Ureter (tissue), 1 donor: ENCODE measurements around the gene ZBTB14. TPM values are rescaled to one million over a fixed set of nuclear protein-coding genes. Genes with fewer than 3 reads are reported as not detected.

ENCODE experiments used
- DNase-seq: peaks from one replicate; pipeline ENCODE4 v3.0.0-alpha.2; 2020; ENCODE audit warnings: low spot score
- total RNA-seq: library from RNA; stranded (reverse); gene quantifications from one replicate; pipeline ENCODE4 v1.2.4, GENCODE V29; 2023
- donor health status: DM: yes; HTN: yes; CAD: no.

The ZBTB14 gene, protein sequence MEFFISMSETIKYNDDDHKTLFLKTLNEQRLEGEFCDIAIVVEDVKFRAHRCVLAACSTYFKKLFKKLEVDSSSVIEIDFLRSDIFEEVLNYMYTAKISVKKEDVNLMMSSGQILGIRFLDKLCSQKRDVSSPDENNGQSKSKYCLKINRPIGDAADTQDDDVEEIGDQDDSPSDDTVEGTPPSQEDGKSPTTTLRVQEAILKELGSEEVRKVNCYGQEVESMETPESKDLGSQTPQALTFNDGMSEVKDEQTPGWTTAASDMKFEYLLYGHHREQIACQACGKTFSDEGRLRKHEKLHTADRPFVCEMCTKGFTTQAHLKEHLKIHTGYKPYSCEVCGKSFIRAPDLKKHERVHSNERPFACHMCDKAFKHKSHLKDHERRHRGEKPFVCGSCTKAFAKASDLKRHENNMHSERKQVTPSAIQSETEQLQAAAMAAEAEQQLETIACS
- 17.2 TPM for total RNA-seq

DNA sequence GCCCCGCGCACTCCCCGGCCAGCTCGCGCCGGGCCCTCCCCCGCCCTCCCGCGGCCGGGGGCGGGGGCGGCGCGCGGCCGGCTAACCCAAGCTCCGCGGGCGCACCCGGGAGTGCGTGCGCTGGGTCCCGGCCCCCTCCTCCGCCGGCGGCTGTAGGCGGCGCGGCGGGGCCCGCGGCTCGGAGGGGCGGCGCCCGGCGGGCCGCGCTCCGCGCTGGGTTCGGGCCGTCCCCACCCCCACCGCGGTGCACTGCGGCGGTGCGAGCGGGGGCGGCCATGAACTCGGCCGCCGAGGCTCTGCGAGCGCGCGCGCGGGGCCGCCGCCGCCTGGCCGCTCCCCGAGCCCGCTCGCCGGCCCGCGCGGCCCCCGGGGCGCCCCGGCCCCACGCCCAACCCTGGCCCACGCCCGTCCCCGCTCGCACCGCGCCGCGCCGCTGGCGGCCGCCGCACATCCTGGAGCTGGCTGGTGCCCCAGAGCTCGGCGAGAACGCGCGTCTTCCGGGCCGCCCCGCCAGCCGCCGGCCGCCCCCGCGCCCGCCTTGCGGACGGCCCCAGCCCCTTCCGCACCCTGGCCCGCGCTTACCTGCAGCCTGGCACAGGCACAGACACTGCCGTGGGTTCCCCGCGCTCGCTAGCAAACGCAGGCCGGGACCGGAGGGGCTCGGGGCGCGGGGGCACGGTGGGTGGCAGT is at the start of gene ZBTB14:
Gene ZBTB14 (minus strand): TSS at position 496 of the 690 bp plus-strand sequence. CDS start 2,480 bp downstream, outside the sequence.
- peak; percentile 55 for DNase-seq

DNA sequence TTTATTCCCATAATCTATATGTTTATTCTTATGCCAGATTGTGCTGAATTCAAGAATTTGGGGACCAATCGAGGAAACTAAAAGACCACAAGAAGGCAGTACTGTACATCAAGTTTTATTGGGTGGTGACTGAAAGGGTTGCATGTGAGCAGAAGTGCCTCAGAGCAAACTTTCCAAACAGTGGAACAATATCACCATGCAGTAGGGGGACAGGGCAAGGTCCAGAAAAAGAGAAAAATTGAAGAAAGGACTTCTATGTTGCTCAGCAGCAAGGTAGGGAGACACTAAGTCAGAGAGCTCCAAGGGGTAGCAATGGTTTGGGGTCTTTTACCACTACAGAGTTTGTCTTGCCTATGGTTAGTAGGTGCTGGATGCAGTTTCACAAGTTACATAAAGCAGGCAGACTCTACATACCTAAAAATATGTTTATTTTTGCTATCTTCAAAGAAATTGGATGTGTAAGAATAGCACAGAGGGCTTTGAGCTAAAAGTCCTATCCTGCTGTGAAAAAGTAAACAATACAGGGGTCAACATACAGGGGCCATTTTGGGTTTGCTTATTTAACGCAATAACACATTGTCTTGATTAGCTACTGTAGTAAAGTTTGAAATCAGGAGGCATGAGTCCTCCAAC is 43.8 kb upstream of the ZBTB14 start:
- no peak for DNase-seq

DNA sequence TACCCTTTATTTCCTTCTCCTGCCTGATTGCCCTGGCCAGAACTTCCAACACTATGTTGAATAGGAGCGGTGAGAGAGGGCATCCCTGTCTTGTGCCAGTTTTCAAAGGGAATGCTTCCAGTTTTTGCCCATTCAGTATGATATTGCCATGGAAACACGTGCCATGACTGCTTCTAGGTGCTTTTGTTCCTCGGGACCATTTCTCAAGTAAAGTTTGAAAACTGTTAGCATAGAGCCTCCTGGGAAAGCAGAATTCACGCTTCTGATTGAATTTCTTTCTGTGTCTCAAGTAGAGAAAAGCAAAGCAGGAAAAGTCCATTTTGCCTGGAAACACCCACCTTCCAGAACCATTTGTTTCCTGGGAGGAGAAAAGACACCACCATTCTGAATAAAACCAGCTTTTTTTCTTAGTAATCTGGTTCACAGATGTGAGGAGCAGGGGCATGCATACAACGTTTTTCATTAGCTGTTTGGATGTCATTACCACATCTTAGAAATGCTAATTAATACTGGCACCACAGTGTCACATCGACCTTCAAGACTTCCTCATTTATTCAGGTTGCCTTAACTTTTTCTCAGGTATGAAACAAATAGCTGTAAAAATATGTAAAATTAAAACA is 39.0 kb upstream of the ZBTB14 start:
- no peak for DNase-seq

DNA sequence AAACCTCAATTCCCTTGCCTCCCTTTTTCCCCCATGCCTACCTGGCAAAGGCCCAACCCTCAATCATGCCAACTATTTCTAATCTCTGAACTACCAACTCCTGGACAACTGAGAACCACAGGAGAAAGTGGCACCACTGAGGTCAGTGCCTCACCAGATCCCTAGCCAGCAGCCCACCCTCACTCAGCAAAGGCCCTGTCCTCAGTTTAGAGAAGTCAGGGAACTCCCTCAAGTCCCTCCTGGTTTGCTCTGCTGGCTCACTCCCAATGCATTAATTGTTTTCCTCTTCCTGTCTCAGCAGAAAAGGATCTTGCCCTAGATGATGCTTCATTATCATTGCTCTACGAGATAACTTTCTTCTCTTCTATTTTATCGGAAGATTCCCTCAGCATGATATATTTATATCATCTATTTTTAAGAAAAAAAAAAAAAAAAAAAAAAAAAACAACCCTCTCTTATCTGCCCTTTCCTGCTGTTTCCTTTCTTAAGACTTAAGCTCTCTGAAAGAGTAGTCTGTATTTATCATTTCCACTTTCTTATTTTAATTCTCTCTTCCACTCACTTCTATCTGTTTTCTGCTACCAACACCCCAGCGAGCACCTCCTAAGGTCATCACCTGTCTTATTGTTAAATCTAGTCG is 22.7 kb upstream of the ZBTB14 start:
- no peak for DNase-seq

DNA sequence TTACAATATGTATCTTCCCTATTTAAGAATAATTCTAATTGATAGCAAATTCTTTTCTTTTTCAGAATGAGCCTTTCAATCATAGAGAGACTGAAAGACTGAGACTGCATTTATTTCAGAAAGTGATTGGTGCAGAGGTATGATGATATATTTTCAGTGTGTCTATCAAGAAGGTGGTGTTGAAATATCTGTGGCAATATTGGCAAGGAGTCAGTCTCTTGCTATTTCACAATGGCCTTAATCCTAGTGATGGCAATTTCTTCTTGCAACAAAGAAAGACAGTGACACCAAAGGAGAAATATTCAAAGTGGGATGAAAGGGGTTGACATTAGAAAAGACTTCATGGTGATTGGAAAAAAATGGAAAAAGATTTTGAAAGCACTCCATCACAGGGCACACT is 21.7 kb upstream of the ZBTB14 start:
- DNase-seq = no peak

DNA sequence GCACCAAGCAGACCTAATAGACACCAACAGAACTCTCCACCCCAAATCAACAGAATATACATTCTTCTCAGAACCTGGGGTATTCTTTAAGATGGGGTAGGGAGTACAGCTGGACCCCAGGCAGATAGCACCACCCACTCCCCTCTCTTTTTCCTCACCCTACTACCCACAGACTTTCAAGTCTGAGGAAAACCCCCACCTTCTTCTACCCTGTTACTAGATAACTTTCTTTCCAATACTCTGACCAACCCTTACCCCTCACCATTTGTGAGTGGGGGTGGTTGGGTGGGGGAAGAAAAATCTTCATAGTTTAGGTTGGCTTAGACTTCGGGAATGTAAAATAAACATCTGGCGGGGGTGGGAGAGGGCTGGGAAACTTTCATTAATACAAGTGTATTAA is 20.3 kb upstream of the ZBTB14 start:
- DNase-seq = no peak

DNA sequence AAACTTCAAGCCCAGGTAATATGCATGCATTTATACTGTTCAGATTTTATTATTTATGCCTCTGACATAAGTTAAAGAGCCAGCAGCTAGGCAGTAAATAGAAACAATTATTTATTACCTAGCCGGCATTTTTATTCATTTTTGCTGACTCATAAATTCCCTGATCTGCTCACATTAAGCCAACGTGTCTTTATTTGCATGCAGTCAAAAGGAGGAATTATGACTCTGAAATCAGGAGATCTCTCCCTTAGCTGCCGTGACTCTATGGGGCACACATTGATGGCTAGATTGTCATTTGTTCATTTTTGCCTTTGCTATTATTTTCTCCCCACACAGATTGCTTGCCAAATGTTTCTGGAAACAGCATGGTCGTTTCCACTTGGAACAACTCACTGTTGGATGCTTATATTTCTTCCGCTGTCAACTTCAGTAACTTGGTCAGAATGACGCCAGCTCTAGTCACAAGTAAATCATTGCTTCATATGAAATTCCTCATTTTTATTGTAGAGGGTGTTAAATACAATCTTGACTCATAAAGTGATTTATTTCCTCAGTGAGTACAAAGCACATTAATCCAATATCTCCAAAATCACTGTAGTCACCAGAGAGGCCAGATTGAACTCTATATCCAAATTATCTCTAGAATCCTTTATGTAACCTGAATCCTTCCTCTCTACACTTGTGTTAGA is 15.9 kb upstream of the ZBTB14 start:
- no peak for DNase-seq

DNA sequence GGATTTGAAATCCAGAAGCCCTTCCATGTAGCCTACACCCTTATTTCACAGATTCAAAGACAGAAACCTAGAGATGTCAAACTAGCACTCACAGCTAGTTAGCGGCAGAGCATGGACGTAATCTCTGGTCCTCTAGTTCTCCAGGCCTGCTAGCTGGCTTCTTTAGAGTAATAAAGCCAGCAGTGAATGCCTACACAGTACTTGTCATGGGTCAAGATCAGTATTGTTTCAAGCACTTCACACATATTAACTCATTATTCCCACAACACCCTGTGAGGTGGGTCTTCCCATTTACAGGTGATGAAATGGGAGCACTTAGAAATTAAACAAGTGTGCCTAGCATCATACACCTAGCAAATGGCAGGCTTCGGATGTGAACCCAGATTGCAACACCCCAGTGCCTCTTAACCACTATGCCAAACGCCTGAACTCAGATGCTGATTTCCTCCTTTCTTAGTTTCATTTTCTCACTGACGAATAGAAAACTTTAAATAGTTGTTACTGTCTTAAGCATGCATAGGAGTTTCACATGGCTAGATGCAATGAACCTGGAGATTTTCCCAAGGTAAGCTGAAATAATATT is 14.5 kb upstream of the ZBTB14 start:
- DNase-seq = no peak

DNA sequence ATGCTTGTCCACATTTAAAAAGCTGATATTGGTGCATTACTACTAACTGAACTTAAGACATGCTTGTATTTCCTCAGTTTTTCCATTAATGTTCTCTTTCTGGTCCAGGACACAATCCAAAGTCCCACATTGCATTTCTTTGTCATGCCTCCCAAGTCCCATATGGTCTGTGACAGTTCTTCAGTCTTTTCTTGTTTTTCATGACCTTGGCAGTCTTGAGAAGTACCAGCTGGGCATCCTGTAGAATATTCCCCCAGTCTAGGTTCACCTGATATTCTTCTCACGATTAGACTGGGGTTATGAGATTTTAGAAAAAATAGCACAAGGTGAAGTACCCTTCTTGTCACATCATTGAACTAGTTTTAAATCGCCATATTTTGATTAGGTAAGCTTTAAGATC is 10.3 kb upstream of the ZBTB14 start:
- DNase-seq = no peak

DNA sequence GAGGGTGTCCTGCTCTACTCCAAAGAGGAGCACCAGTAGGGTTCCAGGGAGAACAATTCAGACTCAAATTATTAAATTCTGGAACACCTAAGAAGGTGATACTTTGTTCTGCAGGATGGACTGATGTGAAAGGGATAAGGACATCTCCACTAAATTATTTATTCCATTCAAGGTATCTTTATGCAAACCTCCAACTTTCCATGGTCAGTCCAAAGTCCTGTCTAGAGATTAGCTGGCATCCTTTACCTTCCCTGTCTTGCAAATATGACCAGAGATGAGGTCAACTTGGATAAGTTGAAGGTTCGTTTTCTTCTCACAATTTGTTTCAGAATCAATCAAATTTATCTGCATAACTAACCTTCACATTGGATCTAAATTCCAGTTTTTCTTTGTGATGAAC is 8.7 kb upstream of the ZBTB14 start:
- no peak for DNase-seq

DNA sequence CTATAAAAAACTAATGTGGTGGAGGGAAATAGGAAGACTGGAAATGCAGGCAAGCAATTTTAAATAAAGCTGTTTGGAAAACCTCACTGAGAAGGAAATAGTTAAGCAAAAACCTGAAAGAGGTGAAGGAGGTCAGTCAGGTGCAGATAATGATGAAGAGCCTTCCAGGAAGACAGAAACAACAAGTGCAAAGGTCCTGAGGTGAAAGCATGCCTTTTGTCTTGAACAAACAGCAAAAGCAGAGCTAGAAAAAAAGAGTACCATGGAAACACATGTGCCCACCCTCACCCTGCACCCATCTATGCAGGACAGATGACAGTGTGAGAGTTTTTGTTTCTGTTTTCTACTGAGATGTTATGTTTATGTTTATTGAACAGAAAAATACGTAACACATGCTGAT is 8.1 kb upstream of the ZBTB14 start:
- no peak for DNase-seq

DNA sequence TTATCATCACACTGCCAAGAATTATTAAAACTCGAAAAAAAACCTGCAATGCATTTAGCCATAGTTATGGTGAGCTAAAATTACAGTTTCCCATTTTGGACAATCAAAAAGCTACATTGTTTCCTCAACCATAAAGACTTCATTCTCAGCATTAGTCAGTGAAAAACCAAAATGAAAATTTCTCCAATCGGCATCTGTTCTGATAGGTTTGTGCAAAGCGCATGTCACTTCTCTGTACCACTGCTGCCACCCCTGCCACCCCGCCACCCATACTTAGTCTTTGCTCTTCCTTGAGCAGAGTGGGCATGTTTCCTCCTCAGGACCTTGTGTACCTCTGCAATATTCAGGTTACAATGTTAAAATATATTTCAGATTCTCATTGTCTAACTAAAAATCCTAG is 7.1 kb upstream of the ZBTB14 start:
- no peak for DNase-seq

DNA sequence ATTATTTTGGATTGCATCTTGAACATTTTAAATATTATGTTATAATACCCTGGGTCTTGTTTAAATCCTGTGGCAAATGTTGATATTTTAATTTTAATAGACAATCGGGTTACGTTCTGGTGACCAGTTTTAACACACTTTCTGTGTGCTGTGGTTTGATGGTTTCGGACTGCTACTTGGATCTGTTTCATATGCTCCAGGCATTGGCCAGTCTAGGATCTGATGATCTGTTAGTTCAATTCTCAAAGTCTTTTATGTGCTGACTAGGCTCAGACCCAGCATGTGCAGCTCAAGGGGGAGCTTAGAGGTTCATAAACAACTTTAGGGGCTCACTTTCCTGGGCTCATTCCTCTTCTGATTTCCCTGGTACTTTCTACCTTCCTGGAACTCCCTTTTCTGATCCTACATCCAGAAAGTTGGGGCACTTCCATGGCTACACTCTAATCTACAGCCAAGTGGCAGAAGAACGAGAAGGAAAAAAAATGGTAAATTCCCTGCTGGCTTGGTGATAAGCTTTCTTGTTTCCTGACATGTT is 5.0 kb upstream of the ZBTB14 start:
- DNase-seq = no peak

DNA sequence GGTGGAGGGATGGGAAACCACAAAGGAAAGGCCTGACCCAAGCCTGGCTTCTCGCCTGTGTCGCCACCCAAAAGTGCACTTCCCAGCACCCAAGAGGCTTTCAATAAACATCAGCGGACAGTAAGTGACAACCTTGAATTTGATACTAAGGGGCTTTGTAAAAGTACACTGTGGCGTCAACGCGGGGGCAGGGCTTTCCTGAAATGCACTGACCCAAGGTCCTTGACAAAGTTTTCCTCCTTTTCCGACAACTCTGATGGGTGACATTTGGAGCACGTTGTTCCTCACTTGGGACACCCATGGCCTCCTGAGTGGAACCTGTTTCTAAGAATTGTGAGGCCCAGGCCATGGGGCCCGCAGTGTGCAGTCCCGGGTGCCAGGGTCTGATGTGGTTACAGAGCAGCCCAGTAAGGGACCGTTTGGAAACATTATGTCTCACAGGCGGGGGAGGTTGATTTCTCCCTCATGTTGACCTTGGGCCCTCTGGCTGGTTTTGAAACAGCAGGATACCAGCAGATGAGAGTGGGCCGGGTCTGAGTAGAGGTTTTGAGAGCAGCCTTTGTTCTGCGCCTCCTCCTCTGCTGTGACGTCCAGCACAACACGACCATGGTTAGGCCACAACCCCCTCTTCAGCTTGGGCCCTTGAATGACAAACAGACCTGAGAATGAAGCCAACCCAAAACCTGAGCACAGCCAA is 2.8 kb upstream of the ZBTB14 start:
- no peak for DNase-seq

DNA sequence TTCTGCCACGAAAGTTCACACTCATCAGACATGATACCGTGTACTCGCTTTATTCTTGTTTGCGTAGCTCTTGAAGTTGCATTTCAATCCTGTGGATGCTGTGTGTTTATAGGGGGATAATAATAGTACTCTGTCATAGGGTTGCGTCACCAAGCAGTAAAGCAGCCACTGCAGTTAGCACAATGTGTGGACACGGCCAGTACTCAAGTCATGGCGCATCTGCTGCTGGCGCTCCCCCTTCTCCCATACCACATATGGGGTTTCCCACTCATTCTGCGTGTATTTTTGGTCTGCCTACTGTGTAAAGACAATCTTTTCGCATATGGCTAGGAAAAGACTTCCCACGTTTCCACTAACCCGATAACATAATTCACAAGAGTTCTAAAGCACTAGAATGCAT is 2.1 kb upstream of the ZBTB14 start:
- DNase-seq = no peak

DNA sequence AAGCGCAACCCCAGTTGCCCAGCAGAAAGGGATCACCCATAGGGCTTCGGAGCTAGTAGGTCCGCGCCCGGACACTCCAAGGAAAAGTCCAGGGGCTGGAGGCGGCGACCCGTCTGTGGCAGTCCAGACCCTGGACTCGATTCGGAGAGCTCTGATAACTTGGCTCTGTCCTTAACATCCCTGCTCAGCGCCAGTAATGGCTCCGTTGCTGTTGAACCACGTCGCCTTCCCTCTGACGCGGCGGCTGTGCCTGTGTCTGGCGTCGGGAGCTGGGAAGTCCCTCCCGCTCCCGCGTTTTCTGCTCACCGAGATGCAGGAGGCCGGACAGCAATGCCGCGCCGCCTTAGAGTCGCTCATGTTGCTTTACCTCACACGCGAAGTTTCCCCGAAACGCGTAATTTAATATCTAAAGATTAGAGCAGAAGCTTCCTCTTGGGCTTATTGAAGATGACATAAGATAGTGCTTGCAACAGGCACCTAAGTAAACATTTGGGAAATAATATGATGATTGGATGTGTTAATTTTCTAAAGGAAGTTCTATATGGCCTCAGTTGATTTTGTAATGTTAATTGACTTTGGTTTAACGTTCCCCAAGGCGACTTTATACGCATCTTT is 1.3 kb upstream of the ZBTB14 start:
- peak; percentile 85 for DNase-seq

DNA sequence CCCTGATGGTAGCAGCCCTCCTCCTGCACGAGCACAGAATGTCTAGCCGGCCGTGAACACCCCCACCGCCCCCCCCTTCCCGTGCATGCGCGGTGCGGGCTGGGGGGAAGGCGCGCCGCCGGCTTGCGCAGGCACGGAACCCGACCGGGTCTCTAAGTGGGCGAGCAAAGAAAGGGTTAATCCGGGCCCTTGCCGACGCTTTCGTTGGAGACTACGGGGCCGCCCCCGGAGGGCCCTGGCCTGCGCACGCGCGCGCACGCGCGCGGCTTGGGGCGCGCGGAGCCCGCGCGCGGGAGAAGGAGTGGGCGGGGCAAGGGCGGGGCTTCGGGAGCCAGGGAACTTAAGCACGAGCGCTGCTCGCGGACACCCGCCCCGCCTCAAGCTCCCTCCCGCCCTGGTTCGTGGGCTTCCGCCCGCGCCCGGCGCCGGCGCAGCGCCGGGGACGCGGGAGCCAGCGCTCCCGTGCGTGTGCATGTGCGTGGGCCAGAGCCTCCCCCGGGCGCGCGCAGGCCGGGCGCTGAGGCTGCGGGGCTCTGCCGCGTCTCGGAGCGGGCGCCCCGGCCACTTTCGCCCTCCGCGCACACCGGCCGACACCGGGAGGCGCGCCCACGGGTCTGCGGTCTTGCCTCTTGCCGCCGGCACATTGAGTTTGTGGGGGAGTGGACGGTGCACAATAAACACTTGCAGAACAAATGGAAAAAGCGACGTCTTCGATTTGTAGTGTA is 617 bp upstream of the ZBTB14 start:
- peak; percentile 97 for DNase-seq

DNA sequence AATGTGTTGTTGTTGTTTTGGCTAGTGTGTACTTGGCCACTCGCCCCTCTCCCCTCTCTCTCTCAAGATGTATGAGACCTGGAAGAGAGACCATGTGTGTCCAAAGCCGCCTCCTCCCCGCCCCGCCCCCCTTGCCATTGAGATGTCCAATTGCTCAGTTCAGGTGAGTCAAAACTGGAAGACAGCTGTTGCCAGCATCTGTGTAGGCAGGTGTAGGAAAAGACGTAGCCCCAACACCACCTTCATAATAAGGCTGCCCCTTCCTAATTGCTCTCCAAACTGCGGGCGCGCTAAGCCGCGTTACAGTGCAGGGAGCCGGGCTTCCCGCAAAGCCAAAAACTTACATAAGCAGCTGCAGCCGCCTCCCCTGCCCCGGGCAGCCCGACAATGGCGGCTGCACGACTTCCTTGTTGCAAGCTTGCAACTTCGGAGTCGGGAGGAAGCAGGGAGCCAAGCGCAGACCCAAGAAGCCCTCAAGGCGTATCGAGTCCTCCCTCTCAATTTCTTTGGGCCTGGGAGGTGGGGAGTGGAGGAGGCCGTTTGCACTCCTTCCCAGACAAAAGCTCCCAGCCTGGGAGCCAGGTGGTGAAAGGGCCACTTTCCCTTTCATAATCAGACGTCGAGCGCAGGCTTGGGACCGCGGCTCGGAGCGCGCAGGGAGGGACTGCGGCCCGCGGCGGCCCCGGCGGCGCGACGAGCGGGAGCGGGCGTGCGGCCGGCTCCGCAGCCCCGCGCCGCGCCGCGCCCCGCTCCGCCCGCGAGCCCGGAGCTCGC is 882 bp downstream of the ZBTB14 start:
- peak; percentile 62 for DNase-seq
